OCI-LY3 (cell line): Measurements from ENCODE around the gene JAZF1.

Experiments used
- EZH2phosphoT487 ChIP-seq: fragments of 200-600 bp; shearing (Covaris generic); IDR thresholded peaks from 2 replicates; pipeline ENCODE4 v1.6.1; 2018; ENCODE audit warnings: antibody characterized with exemption, mixed run types, low read depth
- TF ChIP-seq, protein P1 (sequence below): fragments of 200-600, 300-600 bp; sonication (generic); IDR thresholded peaks from 2 replicates; pipeline ENCODE4 v1.5.1; 2014; ENCODE audit warnings: antibody characterized with exemption, low read length, low read depth

DNA sequence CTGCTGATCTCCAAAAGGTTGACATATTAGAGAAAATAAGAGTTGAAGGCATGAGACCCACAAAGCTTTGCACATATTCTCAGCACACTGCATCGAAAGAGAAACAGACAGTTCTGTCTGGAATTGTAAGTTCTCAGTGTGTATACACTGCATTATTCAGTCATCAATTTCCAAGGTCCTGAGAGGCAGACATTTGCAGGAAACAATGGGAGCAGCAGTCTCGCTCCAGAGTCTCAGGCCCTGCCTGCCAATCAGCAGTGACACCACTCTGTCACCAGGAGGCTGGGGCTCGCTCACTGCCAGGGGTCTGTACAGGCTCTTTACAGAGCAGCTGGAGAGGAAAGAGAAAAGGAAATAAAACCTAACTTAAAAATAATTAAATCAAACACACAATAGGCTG, 36.3 kb downstream of the JAZF1 start:
- TF ChIP-seq, protein P1, sequence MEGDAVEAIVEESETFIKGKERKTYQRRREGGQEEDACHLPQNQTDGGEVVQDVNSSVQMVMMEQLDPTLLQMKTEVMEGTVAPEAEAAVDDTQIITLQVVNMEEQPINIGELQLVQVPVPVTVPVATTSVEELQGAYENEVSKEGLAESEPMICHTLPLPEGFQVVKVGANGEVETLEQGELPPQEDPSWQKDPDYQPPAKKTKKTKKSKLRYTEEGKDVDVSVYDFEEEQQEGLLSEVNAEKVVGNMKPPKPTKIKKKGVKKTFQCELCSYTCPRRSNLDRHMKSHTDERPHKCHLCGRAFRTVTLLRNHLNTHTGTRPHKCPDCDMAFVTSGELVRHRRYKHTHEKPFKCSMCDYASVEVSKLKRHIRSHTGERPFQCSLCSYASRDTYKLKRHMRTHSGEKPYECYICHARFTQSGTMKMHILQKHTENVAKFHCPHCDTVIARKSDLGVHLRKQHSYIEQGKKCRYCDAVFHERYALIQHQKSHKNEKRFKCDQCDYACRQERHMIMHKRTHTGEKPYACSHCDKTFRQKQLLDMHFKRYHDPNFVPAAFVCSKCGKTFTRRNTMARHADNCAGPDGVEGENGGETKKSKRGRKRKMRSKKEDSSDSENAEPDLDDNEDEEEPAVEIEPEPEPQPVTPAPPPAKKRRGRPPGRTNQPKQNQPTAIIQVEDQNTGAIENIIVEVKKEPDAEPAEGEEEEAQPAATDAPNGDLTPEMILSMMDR, result no peak
- no peak for TF ChIP-seq EZH2phosphoT487
